Neural cell (in vitro differentiated cells): Measurements from ENCODE around the gene SERPINI2.

Source experiments
- EP300 ChIP-seq: fragments of 450-650 bp; conservative IDR thresholded peaks from 2 replicates; pipeline ENCODE4 v1.6.1; 2014; ENCODE audit warnings: antibody characterized with exemption, mild to moderate bottlenecking, moderate library complexity; ENCODE audit not compliant: poor library complexity, severe bottlenecking
- MXI1 ChIP-seq: fragments of 450-650 bp; conservative IDR thresholded peaks from 2 replicates; pipeline ENCODE4 v1.6.1; 2014; ENCODE audit warnings: antibody characterized with exemption, mild to moderate bottlenecking; ENCODE audit not compliant: poor library complexity, severe bottlenecking
- POLR2AphosphoS5 ChIP-seq: IDR thresholded peaks from 2 replicates; pipeline ENCODE4 v1.6.1; 2012
- RAD21 ChIP-seq: fragments of 450-650 bp; conservative IDR thresholded peaks from 2 replicates; pipeline ENCODE4 v1.6.1; 2014; ENCODE audit warnings: antibody characterized with exemption, mild to moderate bottlenecking, moderate library complexity
- SMC3 ChIP-seq: fragments of 450-650 bp; conservative IDR thresholded peaks from 2 replicates; pipeline ENCODE4 v1.6.1; 2014; ENCODE audit warnings: antibody characterized with exemption, mild to moderate bottlenecking, moderate library complexity; ENCODE audit not compliant: poor library complexity
- TAF1 ChIP-seq: IDR thresholded peaks from 2 replicates; pipeline ENCODE4 v1.6.1; 2012; ENCODE audit warnings: low read depth
- TF ChIP-seq, protein P1 (sequence below): fragments of 450-650 bp; IDR thresholded peaks from 2 replicates; pipeline ENCODE4 v1.5.1; 2014; ENCODE audit warnings: antibody characterized with exemption, mild to moderate bottlenecking, moderate library complexity; ENCODE audit not compliant: poor library complexity, severe bottlenecking
- TF ChIP-seq, protein P2 (sequence below): IDR thresholded peaks from 2 replicates; pipeline ENCODE4 v1.6.1; 2012; ENCODE audit warnings: borderline replicate concordance

DNA sequence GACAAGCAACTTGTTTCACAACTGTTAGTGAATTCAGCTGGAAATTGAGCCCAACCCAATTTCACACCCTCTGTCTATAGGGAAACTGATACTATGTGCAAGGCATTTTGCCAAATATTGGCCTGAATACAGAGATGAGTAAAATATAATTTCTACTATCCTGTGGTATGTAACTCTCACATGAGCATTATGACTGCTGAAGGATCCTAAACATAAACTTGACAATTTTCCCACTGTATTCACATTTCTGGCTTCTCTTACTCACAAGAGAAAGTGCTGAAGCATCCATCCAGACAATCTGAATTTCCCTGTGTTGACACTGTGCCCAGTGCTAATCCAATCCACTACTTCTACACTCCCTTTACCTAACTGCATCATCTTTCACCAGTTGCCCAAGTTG, 28.4 kb downstream of the SERPINI2 start:
- TF ChIP-seq POLR2AphosphoS5 (no peak), MXI1 (no peak), TAF1 (no peak), RAD21 (no peak), EP300 (no peak), SMC3 (no peak)
- TF ChIP-seq, protein P1, sequence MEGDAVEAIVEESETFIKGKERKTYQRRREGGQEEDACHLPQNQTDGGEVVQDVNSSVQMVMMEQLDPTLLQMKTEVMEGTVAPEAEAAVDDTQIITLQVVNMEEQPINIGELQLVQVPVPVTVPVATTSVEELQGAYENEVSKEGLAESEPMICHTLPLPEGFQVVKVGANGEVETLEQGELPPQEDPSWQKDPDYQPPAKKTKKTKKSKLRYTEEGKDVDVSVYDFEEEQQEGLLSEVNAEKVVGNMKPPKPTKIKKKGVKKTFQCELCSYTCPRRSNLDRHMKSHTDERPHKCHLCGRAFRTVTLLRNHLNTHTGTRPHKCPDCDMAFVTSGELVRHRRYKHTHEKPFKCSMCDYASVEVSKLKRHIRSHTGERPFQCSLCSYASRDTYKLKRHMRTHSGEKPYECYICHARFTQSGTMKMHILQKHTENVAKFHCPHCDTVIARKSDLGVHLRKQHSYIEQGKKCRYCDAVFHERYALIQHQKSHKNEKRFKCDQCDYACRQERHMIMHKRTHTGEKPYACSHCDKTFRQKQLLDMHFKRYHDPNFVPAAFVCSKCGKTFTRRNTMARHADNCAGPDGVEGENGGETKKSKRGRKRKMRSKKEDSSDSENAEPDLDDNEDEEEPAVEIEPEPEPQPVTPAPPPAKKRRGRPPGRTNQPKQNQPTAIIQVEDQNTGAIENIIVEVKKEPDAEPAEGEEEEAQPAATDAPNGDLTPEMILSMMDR: no peak
- TF ChIP-seq, protein P2, sequence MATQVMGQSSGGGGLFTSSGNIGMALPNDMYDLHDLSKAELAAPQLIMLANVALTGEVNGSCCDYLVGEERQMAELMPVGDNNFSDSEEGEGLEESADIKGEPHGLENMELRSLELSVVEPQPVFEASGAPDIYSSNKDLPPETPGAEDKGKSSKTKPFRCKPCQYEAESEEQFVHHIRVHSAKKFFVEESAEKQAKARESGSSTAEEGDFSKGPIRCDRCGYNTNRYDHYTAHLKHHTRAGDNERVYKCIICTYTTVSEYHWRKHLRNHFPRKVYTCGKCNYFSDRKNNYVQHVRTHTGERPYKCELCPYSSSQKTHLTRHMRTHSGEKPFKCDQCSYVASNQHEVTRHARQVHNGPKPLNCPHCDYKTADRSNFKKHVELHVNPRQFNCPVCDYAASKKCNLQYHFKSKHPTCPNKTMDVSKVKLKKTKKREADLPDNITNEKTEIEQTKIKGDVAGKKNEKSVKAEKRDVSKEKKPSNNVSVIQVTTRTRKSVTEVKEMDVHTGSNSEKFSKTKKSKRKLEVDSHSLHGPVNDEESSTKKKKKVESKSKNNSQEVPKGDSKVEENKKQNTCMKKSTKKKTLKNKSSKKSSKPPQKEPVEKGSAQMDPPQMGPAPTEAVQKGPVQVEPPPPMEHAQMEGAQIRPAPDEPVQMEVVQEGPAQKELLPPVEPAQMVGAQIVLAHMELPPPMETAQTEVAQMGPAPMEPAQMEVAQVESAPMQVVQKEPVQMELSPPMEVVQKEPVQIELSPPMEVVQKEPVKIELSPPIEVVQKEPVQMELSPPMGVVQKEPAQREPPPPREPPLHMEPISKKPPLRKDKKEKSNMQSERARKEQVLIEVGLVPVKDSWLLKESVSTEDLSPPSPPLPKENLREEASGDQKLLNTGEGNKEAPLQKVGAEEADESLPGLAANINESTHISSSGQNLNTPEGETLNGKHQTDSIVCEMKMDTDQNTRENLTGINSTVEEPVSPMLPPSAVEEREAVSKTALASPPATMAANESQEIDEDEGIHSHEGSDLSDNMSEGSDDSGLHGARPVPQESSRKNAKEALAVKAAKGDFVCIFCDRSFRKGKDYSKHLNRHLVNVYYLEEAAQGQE: no peak
